Stimulated activated CD8-positive, alpha-beta memory T cell treated with anti-CD3 and anti-CD28 coated beads, Interleukin-2, amount 100 ng/mL, for 48 hours (primary cell): ENCODE data around the gene ELOVL3.
"Not testable (repeated sequence)": the region's sequence is repeated elsewhere in the genome, so short reads cannot be mapped to it uniquely, and the experiment has no call there.

Source experiments
- DNase-seq, 2 donors: peaks; one replicate each; pipeline ENCODE4 v3.0.0-alpha.2; 2020; ENCODE audit warnings: low read depth in 2 of 2

The ELOVL3 gene

GRCh38 chr10:102227050-102227449, 951 bp downstream of the ELOVL3 start:
- DNase-seq, result no peak

GRCh38 chr10:102229810-102230263, 3.7 kb downstream of the ELOVL3 start:
- peak; percentile 75 to 80 for DNase-seq

GRCh38 chr10:102230264-102230860, 4.3 kb downstream of the ELOVL3 start:
- DNase-seq, result no peak

DNA sequence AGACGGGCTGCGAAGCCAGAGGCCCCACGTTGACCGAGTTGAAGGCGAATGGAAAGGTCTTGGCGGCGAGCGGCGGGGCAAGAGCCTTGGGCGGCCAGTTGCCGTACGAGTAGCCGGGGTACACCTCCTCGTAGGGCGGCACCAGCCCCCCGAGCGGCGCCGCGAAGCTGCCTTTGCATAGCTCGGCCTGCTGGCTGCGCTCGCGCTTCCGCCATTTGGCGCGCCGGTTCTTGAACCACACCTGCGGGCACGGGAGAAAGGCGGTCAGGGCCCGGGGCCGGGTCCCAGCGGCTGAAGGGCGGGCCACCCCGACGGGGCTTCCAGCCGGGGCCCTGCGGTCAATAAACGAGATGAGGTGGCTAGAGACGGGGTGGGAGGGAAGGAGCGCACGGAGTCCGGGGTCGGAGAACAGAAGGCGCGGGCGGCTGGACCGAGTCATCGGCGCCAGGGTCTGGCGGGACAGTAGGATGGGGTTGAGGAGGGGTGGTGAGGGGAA, 4.8 kb downstream of the ELOVL3 start:
- DNase-seq, result no peak

DNA sequence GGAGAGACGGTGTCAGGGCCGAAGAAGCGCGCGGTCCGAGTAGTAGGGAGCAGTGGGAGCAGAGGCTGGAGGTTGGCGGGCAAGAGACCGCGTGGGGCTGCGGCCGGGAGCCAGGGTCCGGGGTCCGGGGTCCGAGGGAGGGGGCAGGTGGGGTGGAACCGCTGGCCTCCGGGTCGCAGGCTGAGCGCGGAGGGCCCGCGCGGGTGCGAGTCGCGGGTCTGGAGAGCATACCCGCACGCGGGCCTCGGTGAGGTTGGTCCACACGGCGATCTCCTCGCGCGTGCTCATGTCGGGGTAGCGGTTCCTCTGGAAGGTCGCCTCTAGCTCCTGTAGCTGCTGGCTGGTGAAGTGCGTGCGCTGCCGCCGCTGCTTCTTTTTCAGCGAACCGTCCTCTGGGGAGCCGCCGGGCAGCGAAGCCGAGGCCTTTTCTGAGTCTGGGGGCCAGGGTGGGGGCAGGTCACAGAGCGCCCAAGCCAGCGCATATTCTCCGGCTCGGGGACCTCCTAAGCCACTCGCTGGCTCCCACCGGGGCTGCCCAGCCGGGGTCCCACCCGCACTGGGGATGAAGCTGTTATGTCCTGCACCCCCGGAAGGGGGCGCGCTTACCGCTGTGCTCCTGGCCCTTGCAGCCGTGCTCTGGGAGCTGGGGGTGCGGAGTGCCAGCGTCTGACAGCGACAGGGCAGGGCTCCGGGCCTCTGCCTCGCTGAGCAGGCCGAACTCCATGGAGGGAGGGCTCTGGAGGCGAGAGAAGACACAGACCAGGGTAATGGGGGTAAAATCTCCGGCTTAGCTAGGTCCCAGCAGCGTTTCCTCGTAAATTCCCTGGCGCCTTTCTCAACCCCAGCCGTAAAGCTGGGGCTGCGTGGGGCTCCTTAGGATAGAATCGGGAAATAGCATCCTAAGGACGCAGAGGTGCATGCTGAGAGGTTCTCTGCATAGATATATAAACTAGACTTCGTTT, 5.5 kb downstream of the ELOVL3 start:
- peak; percentile 61 to 75 for DNase-seq

- no peak for DNase-seq
Observed at GRCh38 chr10:102233997-102234396, 7.9 kb downstream of the ELOVL3 start.

DNA sequence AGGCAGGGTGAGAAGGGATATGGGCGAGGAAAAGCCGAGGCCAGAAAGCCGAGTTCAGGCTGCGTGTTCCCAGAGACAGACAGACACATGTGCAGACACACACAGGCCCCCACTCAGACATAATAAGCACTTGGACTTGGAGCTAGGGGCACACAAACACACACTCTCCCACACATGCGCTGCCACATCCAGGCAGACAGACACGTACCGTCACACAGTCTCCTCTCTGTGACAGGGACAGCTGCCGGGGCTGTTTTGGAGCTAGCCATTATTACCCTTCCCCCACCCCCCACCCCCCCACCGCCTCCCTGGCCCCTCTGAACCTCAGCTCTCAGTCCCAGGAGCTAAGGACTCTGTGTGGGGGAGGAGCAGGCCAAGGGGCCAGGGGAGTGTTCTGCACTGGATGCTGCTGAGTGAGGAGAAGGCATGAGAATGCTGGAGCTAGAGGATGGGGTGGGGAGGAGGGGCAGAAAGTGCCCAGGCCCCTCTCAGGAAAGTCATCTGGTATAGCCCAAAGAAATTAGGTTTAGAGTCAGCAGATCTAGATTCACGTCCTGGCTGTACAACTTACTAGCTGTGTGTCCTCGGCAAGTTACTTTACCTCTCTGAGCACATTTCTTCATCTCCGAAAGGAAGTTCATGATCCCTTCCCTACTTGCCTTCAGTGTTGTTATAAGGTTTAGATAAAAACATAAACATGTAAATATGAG, 8.9 kb downstream of the ELOVL3 start:
- no peak for DNase-seq

DNA sequence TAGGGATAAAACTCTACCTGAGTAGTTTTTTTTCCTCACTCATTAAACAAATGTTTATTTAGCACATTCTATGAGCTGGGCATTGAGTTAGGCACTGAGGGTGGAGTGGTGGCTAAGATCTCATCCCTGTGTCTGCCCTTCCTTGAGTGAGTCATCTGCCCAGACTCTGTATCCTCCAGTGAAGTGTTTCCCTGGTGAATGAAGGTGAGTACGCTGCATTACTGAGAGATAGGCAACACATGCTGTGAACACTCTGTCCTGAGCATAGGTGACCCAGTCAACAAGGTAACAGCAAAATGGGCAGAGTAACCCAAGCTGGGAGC, 9.5 kb downstream of the ELOVL3 start:
- no peak for DNase-seq

- no peak for DNase-seq
Observed at GRCh38 chr10:102236006-102236405, 9.9 kb downstream of the ELOVL3 start.

DNA sequence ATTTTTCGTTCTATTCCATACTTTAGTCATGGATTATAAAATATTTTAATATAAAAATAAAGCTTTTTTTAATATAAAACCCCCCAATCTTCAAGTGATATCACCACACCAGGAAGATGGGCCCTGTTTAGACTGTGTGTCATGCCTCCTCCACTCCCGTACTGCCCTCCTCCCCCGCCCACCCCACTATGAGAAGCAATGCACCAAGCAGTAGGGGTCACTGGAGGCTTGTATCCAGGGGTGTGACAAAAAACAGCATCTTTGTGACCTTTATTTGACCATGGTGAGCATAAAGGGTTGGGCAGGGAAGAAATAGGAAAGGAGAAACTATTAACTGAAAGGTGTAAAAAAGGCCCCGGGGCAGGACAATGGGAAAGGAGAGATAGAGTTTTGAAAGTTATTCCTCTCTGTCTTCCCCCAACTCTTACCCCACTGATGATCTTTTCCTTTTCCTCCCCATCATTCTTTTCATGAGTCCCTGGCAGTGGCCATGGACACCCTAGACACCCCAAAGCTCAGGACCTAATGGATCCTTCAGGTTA, 11.7 kb downstream of the ELOVL3 start:
- DNase-seq, result no peak

GRCh38 chr10:102240467-102241031, 14.4 kb downstream of the ELOVL3 start:
- DNase-seq, result no peak

GRCh38 chr10:102241032-102241443, 14.9 kb downstream of the ELOVL3 start:
- DNase-seq, result no peak

GRCh38 chr10:102241444-102242117, 15.5 kb downstream of the ELOVL3 start, which contains the start of gene PITX3:
Gene PITX3, minus strand, starts transcription at chr10:102241512. Its CDS starts 9,432 bp downstream, at chr10:102232080.
- DNase-seq, result peak; percentile 84 to 88

GRCh38 chr10:102242118-102242485, 16.0 kb downstream of the ELOVL3 start:
- DNase-seq, result no peak

- no peak for DNase-seq
Observed at GRCh38 chr10:102243309-102243708, 17.2 kb downstream of the ELOVL3 start.

DNA sequence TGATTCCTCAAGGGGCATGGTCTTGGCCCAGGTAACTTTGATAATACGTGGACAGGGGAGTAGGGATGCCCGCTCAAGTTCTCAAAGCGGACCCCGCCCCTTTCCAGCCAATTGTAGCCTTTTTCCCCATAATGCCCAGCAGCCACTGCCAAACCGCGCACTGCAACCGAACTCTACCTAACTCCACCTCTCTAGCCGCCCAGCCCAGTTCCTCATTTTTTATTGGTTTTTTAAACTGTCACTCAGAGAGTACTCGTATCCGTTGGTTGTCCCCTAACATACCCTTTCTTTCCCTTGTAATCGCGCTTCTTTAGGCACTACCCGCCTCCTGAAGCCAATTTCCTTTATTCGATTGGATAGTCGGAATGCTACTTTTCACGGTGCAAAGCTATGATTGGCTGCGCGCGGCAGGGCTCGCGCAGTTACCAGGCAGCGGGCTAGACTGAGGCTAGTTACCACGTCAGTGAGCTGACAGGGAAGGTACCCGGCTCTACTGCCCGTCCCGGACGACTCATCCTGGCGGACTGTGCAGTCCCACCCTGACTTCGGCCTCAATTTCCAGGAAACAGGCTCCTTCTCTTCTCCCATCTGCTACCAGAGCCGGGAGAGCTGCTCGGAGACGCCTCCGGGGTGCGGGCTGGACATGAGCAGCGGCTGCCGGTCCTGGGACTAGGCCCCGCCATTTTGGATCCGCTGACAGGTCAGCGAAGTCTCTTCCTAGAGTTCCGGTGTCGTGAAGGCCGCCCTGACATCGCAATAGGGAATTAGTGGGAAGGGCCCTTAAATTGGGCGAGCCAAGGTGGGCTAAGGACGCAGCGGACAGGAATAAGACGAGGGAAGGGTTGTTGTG, 19.2 kb downstream of the ELOVL3 start, which contains the start of gene GBF1:
Gene GBF1 (plus strand): TSS at position 451 of the 850 bp plus-strand sequence. CDS start 13,407 bp downstream, outside the sequence.
- peak; percentile 77 to 81 for DNase-seq

DNA sequence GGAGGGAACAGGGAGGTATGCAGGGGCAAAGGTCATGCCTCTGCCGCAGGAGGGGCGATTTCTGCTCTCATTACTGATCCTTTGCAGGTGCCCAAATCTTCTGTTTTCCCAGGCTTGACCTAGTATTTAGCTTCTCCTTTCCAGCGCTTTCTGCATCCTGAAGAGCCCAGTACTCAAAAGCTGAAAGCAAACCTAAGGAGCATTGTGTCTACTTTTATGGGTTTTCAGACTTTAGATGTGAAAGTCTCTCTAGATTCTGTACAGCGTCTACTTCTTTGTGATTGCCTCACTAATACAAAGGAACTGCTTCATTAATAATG, 19.8 kb downstream of the ELOVL3 start:
- no peak for DNase-seq

GRCh38 chr10:102246261-102246660, 20.2 kb downstream of the ELOVL3 start:
- no peak for DNase-seq

DNA sequence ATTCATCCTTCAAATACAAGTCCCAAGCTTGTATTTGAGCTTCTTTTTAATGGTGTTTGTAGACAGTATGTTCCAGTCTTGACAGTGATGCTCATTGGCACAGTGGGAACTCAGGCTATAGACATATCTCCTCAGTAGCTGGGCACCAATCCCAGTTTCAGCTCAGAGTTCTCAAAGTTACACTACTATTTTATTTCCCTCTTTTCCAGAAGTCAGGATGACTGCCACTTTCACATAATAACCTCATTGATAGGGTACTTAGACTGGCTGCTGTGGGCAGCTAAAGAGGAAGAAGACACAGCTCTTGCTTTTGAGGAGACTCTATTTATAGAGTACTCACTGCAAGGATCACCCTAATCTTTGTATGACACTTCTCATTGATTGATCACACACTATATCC, 21.6 kb downstream of the ELOVL3 start:
- DNase-seq, result no peak

DNA sequence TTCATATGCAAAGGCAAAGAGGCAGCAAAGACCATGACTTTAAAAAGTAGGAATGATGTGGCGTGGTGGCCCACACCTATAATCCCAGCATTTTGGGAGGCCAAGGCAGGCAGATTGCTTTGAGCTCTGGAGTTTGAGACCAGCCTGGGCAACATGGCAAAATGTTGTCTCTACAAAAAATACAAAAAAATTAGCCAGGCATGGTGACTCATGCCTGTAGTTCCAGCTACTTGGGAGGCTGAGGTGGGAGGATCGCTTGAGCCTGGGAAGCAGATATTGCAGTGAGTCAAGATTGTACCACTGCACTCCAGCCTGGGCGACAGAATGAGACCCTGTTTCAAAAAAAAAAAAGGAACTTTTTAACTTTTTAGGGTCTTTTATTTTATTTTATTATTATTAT, 26.4 kb downstream of the ELOVL3 start:
- not testable (repeated sequence) for DNase-seq
